Measurements from ENCODE around the gene OPCML.

OPCML gene

DNA sequence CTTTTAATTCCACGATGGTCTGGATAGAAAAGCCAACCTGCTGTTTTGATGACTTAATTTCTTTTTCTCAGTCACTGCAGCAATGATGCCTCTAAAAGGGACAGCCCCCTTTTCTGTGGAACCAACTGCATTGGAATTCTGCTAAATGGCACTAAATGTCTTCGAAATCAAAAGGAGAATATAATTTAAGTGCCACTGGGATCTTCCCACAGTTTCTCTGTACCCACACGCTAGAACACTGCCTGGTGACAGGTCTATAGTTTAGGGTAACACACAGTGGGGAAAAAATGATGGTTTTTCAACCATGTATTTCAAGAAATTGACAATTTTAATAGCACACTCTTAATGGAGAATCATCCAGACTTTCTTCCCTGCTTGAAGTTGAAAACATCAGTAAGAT is 182.3 kb downstream of the OPCML start:
- DNase-seq: no peak

DNA sequence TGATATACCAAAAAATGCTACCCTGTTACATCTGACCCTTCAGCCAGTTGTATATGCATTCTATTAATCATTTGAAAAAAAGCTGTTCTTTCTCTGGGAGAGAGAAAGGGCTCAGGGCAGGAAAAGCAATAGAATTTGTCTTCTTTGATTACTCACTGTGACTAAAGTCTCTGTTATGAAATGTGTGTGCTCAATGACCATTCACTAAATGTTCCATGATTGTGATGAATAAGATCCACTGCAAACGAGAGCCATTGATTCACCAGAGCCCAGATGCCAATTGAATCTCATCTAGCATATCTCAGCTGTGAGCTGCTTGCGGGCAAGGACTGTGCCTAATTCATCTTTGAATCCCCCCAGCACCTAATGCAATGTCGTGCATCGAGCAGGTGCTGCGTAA is 184.3 kb downstream of the OPCML start:
- DNase-seq: no peak

DNA sequence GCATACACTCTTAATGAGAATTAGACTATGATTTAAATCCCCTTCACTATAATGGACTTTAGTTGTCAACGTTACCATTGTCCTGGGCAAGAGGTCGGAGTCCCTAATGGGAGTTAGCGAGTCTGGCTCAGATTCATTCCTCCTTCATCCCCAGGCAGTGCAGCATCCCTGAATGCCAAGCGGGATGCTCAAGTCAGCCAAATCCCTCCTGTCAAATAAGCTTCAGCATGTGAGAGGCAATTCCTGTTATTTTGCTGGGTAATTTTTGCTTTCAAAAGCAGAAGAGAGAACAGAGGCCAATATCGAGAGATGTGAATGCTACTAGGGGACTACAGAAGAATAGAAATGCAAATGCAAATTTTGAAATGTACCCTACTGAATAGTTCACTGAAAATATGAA is 186.2 kb downstream of the OPCML start:
- no peak for DNase-seq

DNA sequence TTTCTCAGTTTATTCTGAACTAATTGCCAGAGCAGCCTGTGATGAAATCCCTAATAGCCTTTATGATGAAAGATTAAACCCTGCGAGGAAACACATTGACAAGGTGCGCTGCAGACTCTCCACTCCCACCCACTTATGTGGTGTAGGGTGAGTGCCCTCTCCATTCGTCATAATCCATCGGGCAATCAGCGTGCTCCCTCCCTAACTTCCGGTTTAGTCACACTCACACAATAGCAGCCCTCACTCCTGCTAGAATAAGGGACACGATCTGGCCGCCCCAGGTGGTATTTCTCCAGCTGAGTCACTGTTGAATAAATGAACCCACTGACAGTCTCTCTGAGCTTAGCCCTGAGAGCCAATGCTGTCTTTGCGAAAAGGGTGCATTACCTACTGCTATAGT is 188.3 kb downstream of the OPCML start:
- DNase-seq: no peak

DNA sequence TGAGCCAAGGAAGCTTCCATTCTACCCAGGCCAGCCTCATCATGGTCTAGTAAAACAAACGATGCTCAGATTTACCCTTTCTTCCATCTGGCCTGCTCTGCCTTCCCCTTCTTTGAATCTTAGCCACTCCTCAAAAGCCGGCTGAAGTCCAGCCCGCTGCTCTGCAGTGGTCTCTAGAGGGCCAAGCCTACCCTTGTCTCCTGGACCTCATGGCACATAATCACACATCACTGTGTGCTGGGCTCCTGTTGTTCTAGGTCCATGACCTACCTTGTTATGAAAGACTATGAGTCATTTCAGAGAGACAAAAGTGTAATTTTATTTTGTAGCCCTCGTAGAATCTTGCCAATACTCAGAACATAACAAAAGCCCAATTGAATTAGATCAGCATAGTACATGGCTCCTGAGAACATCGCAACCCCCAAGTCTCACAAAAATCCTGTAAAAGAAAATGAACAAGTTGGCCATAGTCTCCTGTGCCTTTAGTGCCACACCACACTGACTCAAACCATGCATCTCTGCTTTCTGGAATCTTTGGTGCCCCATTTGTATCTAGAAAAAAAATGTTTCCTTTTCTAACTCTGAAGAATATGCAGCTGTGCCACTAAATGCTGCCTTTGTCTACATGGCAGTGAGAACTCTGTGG is 192.7 kb downstream of the OPCML start:
- DNase-seq: no peak

GRCh38 chr11:133338588-133338987 is 193.7 kb downstream of the OPCML start:
- DNase-seq: no peak

- no peak for DNase-seq
Observed at GRCh38 chr11:133337951-133338418, 194.3 kb downstream of the OPCML start.

DNA sequence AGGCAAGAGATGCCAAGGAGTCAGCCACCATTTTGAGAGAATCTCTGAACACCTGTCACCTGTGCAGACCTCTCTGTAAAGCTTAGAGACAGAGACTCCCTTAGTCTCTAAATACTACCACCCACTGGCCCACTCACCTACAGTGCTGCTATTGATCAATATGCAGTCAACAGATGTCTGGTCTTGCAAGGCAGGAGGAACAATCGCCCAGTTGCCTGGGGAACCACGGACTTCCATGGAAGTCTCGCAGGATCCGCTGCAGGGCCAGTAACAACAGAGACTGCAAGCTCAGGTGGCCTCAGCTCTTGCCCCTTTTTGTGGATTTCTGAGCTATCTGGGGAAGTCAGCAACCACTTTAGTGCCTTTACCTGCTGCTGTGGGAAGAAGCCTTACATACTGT is 195.1 kb downstream of the OPCML start:
- no peak for DNase-seq

DNA sequence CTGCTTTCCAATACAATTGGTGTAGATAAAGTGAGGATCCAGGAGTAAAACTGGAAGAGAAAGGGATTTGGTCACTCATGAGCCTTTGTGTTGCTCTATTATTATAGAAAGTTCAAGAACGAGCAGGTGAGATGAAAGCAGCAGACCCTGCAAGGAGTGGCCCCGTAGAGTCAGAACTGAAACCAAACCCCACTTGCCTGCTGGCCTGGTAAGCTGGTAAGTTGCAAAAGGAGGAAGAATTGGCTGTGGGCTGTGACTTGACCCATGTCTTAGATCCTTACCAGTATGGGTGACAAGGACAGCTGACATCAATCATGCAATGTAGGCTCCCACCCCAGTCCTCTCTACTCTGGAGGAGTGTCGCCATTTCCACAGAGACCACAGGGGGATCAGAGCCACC is 201.3 kb downstream of the OPCML start:
- no peak for DNase-seq

GRCh38 chr11:133326849-133327248 is 205.5 kb downstream of the OPCML start:
- no peak for DNase-seq

DNA sequence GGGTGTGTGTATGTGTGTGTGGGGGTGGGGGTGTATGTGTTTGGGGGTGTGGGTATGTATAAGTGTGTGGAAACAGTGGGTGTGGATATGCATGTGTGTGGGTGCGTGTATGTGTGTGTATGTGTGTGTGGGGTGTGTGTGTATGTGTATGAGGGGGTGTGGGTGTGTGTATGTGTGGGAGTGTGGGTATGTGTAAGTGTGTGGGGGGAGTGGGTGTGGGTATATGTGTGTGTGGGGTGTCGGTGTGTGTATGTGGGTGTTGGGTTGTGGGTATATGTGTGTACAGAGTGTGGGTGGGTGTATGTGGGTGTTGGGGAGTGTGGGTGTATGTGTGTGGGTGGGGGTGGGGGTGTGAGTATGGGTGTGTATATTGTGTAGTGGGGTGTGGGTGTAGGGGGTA is 206.0 kb downstream of the OPCML start:
- DNase-seq: no peak

DNA sequence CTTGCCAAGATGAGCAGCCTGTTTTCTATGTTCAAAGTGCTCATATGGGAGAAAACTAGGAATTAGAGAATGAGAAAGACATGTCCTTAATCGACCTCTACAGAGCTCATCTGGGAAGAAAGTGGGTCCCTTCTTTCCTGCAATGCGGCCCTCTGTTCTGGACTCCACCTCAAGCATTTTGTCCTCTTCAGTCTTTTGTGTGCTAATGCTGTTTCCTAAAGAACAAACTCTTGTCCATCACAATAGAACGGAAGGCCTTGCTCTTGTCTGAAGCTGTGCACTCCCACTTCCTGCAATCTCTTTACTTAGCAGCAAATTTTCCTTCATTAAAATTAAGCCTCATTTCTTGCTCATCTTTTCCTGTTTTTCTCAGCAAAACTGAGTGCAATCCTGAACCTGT is 206.6 kb downstream of the OPCML start:
- no peak for DNase-seq

- no peak for DNase-seq
Observed at GRCh38 chr11:133323354-133323753, 208.9 kb downstream of the OPCML start.

DNA sequence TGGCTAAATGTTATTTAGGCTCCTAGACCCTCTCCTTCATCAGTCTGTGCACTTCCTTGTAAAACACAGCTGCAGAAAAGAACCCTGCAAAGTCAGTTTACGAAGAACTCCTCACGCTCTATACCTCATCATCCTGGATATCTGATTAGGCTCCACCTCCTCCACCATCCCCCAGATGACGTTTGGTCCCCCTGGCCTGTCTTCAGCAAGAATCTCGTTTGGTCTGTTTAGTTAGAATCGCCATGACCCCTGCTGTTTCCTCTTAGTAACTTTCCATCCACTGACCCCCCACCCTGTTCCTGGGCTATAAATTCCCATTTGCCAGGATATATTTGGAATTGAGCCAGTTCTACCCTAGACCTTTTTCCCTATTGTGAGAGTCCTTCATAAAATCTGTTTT is 214.1 kb downstream of the OPCML start:
- DNase-seq: no peak

GRCh38 chr11:133311230-133311629 is 221.1 kb downstream of the OPCML start:
- DNase-seq: no peak

GRCh38 chr11:133306019-133306418 is 226.3 kb downstream of the OPCML start:
- DNase-seq: peak; percentile 7

- no peak for DNase-seq
Observed at GRCh38 chr11:133305208-133305956, 226.9 kb downstream of the OPCML start.

- no peak for DNase-seq
Observed at GRCh38 chr11:133303262-133303661, 229.0 kb downstream of the OPCML start.

DNA sequence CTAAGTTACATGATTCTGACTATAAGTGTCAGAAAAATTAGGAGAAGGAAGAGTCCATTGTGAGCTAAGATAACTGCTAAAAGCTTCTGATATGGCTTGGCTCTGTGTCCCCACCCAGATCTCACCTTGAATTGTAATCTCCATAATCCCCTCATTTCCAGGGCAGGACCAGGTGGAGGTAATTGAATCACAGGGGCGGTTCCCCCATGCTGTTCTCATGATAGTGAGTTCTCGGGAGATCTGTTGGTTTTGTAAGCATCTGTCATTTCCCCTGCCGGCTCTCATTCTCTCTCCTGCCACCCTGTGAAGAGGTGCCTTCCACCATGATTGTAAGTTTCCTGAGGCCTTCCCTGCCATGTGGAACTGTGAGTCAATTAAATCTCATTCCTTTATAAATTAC is 230.2 kb downstream of the OPCML start:
- no peak for DNase-seq

- DNase-seq: no peak
Observed at GRCh38 chr11:133300666-133301065, 231.6 kb downstream of the OPCML start.

DNA sequence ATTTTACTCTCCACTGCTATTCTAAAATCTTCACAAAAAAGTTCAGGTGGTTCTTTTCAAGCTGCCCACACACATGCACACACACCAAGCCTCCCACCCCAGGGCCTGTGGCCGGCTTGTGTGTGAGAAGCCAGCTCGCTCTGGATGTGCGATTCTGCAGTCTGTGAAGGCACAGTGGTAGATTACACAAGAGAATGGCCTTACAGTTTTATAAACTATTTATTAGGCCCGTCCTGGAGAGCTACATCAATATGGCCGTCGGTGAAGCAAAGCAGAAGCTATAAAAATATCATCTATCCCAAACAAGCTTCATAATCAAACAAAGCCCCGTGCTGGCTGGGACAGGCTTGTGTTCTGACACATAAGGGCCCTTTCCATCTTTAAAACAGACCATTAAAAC is 240.5 kb downstream of the OPCML start:
- DNase-seq: no peak

GRCh38 chr11:133285359-133285758 is 246.9 kb downstream of the OPCML start:
- DNase-seq: no peak

- no peak for DNase-seq
Observed at GRCh38 chr11:133284156-133284555, 248.1 kb downstream of the OPCML start.

DNA sequence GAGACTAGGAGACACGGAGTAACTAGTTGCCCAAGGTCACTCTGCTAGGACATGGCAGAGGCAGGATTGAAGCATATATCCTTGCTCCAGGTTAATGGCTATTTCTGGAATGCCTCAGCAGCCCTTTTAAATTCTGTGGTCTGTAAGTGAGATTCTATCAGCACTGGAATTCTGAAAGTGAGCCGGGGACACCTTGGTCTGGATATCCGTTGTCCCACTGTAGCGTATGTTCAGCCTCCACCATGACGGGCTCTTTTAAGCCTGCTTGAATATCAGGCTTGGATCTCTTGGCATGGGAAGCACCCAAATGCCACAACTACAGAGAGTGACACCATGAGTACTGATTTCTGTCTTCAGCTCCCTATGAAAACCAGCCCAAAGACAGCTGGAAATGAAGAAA is 254.4 kb downstream of the OPCML start:
- no peak for DNase-seq

All from OCI-M1 (cell line).